Pulmonary artery endothelial cell (primary cell): ENCODE measurements around the gene FAHD1. TPM values are rescaled to one million over a fixed set of nuclear protein-coding genes. Genes with fewer than 3 reads are reported as not detected.
"Not testable (repeated sequence)": the region's sequence is repeated elsewhere in the genome, so short reads cannot be mapped to it uniquely, and the experiment has no call there.

Experiments used
- DNase-seq: peaks from one replicate; pipeline ENCODE4 v3.0.0-alpha.2; 2011; ENCODE audit warnings: low read depth, low spot score
- total RNA-seq: library from RNA; depleted of rRNA; stranded (reverse); fragments of >200 nt; gene quantifications from 2 replicates; pipeline ENCODE4 v1.2.3, GENCODE V29; 2014

FAHD1 gene
- total RNA-seq, 1 donor from 2014 or later = 91.9 TPM

- no peak for DNase-seq
Measured at GRCh38 chr16:1839554-1839953, 12.5 kb downstream of the FAHD1 start.

GRCh38 chr16:1845985-1846384, 19.0 kb downstream of the FAHD1 start:
- DNase-seq = no peak

DNA sequence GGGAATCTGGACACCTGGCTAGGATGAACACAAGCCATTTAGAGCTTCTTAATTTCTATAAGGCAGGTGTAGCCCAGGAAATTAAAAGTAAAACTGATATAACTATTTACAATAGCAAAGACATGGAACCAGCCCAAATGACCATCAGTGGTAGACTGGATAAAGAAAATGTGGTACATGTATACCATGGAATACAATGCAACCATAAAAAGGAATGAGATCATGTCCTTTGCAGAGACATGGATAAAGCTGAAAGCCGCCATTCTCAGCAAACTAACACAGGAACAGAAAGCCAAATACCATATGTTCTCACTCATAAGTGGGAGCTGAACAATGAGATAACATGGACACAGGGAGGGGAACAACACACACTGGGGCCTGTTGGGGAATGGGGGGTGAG, 19.4 kb downstream of the FAHD1 start:
- DNase-seq = no peak

- DNase-seq = no peak
Measured at GRCh38 chr16:1850981-1851380, 24.0 kb downstream of the FAHD1 start.

GRCh38 chr16:1851793-1852192, 24.8 kb downstream of the FAHD1 start:
- no peak for DNase-seq

- DNase-seq = no peak
Measured at GRCh38 chr16:1857433-1858097, 30.6 kb downstream of the FAHD1 start.

- DNase-seq = no peak
Measured at GRCh38 chr16:1858189-1858865, 31.3 kb downstream of the FAHD1 start.

DNA sequence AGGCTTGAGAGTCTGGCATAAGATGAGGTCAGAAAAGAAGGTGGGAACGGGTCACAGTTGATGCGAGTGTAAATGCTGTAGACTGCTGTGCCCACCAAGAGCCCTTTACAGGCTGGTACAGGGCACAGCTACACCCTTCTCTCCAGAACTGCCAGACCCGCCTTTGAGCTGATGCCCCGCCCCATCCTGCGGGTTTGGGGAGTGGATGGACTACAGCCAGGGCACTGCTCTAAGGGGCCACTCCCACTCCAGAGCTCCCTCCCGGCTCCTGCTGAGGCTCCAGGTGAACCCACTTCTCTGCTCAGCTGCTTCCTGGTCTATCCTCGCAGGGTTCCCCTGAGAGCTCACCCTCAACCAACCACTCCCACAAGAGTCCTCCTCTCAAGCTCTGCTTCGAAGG, 32.6 kb downstream of the FAHD1 start:
- DNase-seq = no peak

GRCh38 chr16:1861730-1862129, 34.7 kb downstream of the FAHD1 start:
- DNase-seq = no peak

DNA sequence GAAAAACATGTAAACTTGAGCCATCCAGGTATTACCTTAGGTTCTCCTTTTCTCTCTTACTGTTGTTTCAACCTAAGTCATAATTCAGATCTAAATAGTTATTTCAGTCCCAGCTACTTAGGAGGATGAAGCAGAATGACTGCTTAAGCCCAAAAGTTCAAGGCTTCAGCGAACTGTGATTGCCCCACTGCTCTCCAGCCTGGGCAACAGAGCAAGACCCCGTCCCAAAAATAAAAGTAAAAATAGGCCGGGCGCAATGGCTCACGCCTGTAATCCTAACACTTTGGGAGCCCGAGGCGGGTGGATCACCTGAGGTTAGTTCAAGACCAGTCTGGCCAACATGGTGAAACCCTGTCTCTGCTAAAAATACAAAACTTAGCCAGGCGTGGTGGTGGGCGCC, 35.4 kb downstream of the FAHD1 start:
- no peak for DNase-seq

DNA sequence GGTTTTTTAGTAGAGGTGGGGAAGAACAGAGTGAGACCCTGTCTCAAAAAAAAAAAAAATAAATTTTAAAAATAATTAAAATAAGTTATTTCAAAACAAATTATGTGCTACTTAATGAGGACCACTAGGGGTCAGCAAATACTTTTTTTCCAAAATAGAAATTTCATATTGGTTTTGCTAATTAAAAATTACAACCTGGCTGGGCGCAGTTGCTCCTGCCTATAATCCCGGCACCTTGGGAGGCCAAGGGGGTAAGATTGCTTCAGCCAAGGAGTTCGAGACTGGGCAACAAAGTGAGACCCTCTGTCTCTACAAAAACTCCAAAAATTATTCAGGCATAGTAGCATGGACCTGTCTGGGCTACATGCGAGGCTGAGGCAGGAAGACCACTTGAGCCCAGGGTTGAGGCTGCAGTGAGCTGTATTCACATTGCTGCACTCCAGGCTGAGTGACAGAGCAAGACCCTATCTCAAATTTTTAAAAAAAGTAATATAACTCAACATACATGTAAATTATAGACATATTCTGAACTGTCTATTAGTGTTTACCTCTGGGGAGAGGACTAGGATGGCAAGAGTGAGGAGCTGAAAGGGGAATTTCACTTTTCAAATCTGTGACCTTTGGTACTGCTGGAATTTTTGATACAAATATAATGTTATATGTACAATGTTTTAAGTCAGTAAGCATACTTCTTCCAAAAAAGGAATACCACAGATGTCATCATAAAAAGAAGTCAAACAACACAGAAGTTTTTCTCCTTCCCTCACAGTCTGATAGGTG, 36.9 kb downstream of the FAHD1 start:
- peak; percentile 3 for DNase-seq

GRCh38 chr16:1865902-1866690, 39.1 kb downstream of the FAHD1 start:
- no peak for DNase-seq

DNA sequence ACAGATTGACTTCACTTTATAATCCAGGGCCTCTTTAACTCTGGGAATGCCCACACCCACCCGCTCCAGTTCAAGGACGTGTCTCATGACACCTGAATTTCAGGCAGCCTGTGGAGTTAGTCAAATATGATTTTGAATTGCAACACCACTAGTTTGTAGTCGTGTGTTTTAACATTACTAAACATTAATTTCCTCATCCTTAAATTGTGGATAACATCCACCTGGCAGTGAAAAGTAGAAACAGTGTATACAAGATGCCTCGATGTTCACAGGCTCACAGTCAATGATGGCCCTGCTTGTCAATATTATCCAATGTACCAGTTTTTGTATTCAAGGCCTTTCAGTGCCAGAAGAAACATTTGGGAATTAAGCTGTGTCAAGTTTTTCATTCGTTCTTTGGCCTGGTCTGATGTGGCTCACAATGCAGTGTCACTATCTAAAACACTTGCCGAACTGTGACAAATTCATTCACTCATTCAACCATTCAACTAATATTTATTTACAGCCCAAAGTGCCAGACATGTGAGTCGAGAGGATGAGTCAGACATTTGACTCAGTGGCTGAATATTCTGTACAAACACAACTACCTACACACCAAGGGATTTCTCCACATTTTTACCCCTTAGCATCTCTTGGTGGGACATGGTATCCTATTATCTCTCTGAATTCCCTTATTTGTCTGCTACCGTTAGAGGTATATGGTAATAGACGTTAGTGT, 43.5 kb downstream of the FAHD1 start:
- DNase-seq = peak; percentile 2

GRCh38 chr16:1871974-1872635, 45.1 kb downstream of the FAHD1 start, which contains the start of gene MEIOB:
Gene MEIOB, minus strand, starts transcription at chr16:1872164. Its CDS starts 3,989 bp downstream, at chr16:1868175.
- no peak for DNase-seq

- no peak for DNase-seq
Measured at GRCh38 chr16:1874854-1875253, 47.8 kb downstream of the FAHD1 start.

DNA sequence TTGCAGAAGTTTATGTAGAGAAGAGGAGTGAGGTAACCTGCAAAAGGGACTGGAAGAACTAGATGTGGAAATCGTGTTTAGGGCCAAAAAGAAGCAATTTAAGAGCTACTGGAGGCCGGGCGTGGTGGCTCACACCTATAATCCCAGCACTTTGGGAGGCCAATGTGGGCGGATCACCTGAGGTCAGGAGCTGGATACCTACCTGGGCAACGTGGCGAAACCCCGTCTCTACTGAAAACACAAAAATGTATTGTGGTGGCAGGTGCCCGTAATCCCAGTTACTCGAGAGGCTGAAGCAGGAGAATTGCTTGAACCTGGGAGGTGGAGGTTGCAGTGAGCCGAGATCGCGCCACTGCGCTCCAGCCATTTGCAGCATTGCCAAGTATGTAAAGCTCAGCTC, 49.1 kb downstream of the FAHD1 start:
- DNase-seq = not testable (repeated sequence)

DNA sequence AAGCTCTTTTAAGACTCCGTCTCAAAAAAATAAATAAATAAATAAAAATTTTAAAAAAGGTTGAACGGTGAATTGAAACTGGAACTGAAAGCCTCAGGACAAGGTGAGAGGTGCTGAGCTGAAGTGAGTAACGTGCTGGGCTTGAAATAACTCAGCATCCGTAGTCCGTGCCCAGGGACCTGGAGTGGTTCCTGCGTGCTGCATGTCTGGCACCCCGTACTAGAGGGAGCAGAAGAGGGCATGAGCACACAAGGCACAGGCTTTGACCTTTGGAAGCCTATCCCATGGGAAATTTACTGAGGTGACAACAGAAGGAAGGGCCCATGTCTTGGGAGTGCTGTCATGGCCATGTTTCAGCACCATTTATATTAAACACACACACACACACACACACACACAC, 49.5 kb downstream of the FAHD1 start:
- DNase-seq = no peak

DNA sequence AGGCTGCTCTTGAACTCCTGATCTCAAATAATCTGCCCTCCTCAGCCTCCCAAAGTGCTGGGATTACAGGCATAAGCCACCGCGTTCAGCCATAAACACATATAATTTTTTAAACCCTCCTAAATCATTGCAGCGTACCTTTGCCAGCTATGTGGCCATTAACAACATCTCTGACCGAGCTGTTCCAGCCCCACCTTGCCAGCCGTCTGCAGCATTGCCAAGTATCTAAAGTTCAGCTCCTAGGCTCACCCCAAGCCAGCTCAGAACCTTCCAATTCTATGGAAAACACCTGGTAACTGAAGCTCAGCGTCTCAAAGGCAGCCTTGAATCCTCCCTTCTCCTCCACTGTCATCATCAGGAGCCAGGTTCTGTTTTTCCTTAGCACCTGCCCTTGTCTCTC, 50.1 kb downstream of the FAHD1 start:
- DNase-seq = no peak

DNA sequence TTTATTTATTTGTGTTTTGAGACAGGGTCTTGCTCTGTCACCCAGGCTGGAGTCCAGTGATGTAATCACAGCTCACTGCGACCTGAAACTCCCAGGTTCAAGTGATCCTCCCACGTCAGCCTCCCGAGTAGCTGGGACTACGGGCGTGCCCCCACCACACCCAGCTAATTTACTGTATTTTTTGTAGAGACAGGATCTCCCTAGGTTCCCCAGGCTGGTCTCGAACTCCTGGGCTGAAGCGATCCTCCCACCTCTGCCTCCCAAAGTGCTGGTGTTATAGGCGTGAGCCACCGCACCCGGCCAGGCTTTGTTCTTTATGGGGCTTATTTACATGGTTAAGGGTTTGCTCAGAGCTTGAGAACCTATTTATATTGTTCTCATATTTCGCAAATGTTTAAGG, 50.8 kb downstream of the FAHD1 start:
- no peak for DNase-seq

DNA sequence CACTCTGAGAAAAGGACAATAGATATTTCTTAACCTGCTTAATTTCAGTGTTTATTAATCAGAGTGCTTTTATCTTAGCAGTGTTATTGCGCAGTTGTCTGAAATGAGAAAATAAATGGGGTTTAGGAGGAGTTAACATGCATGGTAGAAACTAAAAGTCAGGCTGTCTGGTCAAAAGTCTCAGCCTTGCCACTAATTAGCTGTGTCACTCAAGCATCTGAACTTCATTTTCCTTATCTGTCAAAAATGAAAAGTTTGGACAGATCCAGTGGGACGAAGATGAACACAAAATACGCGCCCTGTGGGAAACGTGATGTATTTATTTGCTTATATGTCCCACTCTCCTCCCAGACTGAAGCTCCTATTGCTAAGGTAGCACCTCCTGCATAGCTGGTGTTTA, 51.2 kb downstream of the FAHD1 start:
- DNase-seq = no peak
